Endothelial cell of hepatic sinusoid (primary cell): Measurements from ENCODE around the gene PPP1R15B.

Experiments used
- in situ Hi-C: cut with HindIII; loops from 2 replicates; pipeline ENCODE4 v1.10.0; 2017; ENCODE audit warnings: low sequenced_read_pairs

Gene PPP1R15B

GRCh38 chr1:204411451-204412204, at the start of gene PPP1R15B:
Gene PPP1R15B (minus strand): TSS chr1:204411817. CDS start chr1:204411411, 406 bp downstream.
- in situ Hi-C loops: no loop called here

GRCh38 chr1:204460346-204460745, 48.7 kb upstream of the PPP1R15B start:
- in situ Hi-C loops: no loop called here

DNA sequence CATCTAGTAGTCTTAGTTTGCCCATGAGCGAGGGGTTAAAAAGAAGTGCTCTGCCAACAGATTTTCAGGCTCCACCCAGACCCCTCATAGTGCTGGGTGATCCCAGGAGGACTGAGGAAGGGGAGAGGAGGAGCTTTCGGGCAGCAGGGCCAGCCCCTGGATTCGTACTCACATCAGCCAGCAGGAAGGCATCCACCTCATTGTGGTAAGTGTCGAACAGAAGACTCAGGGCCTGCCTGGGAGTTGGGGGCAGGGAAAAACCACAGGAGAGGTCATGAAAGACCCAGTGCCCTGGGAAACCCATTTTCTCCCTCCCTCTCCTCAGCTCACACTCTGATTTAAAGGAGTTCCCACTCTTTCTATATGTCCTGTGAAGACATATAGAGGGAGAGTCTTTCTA, 48.1 kb upstream of the PPP1R15B start:
- in situ Hi-C loops: no loop called here

DNA sequence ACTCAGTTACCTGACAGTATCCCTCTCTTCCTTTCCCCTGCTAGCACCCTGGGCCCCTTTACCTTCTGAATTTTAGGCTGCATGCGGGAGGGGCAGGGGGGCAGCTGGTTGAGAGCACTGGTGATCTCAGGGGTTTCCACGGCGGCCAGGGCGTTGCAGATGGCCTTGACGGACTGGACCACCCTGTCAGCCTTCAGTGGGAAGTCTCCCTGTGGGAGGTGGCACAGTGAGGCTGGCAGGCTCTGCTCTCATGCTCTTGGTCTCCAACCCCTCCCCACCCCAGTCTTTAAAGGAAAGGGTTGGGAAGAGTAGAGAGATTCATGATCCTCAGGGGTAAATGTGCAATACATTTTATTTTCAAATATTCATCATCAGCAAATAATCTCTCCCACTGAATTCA, 46.0 kb upstream of the PPP1R15B start:
- in situ Hi-C loops: no loop called here

GRCh38 chr1:204456826-204457442, 45.3 kb upstream of the PPP1R15B start:
- in situ Hi-C loops: no loop called here

GRCh38 chr1:204455831-204456145, 44.2 kb upstream of the PPP1R15B start:
- in situ Hi-C loops: no loop called here

DNA sequence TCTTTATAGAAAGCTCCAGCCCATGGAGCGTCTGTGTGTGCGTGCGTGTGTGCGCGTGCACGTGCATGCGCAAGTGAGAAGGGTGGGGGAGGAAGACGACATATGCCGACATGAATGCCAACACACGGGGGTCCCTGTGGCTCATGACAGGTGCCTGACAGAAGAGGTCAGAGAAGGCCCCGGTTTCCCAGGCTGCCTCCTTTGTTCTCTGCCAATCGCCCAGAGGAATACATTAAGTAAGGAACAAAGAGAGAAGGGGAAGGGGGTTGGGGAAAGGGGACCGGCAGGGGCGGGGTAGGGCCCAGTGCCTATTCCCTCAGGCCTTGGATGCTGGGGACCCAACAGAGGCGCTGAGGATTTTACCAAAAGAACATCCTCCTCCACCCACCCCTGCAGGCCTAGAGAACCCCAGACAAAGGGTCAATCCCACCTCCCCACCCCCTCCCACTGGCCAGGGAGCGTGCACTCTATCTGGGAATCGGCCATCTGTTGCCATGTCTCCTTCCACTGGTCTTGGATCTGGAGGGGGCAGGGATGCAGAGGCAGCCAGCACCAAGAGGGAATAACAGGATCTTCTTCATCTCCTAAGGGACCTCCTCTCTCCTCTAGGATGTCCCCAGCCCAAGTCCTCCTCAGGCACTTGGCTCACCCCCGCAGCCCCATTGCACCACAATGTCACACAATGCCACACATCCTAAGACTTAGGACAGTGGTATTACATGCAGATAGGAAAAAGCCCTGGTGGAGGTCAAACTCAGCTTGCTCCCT, 43.6 kb upstream of the PPP1R15B start:
- in situ Hi-C loops: no loop called here

GRCh38 chr1:204454476-204454875, 42.9 kb upstream of the PPP1R15B start:
- in situ Hi-C loops: no loop called here

DNA sequence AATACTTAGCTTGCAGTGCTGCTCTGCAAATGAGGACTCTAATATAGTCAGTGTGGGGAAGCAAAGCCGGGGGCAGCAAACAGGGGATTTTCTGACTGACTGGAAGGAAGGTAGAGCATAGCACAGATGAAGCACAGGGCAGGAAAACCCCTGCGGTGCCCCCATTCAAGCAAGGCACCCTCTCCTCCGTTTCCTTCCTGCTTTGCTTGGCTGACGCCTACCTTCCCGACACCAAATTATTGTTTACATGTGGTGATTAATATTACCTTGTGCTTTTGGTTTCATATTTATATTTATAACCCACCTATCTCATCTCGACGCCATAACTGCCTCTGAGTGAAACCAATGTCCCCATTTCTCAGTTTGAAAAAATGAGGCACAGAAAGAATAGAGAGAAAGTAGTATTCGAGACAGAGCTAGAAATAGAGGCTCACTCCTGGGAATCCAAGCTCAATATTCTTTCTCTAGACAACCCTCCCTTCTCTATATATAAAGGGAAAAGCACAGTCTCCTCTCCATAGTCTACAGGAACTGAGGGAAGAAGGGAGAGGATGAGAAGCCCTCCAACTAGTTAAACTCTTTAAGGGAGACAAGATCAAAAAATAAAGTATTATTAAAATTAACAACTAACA, 41.6 kb upstream of the PPP1R15B start:
- in situ Hi-C loops: no loop called here

DNA sequence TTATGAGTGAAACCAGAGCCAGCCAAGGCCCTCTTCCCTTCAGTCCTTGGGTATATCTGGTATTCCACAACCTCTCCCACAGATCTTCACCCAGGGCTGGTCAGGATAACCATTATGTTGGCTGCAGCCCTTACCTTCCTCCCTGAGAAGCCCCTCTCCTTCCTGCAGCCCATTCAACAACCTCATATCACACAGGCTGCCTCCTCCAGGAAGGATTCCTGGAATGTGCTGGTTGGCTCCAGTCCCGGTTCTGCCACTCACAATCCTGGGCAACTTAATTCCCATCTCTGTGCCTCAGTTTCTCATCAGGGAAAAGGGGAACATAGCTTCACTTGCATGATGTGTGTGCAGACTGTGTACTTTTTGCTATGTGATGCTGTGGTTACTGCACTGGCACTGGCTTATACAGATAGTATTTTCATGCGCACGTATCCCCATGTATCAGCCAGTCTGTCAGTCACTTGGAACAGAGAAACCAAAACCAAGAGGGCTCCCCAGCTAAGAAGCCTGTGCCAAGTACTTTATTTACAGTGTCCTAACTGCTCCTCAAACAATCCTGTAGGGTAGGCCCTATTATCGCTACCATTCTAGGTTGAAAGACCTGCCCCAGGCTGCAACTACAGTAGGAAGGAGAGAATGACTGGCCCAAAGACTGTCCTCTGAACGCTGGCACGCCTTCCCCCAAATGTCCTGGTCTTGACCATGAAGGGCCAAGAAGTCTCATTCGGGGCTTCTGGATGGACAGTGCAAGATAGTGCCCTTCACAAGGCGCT, 39.9 kb upstream of the PPP1R15B start:
- in situ Hi-C loops: no loop called here

GRCh38 chr1:204450461-204451257, 39.0 kb upstream of the PPP1R15B start:
- in situ Hi-C loops: no loop called here

DNA sequence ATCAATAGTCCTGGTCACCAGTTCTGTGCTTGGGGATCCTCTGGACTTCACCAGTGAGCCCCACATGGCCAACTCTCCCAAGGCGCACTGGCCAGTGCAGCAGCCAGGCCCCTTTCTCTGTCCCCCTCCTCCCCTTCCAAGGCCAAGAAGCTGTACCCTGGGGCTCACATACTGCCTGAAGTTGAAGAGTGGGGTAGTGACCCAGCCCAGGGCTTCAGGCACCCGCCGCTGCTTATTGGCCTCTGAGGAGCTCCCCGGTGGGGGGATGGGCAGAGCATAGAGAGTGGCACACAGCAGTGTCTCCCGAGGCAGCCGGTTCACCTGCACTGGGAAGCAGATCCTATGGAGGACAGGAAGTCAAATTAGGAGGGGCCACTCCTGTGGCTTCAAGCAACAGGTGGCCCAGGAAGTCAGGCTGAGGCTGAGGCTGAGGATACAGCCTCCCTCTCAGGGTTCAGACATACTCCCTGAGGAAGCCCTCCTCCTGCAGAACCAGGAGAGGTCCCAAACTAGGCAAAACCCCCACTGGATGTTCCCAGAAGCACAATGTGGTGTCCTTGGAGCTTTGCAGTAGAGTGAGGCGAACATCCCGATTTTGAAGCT, 38.2 kb upstream of the PPP1R15B start:
- in situ Hi-C loops: loop anchor here (5.0 kb wide), 1 partner anchor 53 kb away; no protein-coding TSS in a partner anchor

- in situ Hi-C loops: loop anchor here (5.0 kb wide), 1 partner anchor 53 kb away; no protein-coding TSS in a partner anchor
Measured at GRCh38 chr1:204448991-204449677, 37.5 kb upstream of the PPP1R15B start.

DNA sequence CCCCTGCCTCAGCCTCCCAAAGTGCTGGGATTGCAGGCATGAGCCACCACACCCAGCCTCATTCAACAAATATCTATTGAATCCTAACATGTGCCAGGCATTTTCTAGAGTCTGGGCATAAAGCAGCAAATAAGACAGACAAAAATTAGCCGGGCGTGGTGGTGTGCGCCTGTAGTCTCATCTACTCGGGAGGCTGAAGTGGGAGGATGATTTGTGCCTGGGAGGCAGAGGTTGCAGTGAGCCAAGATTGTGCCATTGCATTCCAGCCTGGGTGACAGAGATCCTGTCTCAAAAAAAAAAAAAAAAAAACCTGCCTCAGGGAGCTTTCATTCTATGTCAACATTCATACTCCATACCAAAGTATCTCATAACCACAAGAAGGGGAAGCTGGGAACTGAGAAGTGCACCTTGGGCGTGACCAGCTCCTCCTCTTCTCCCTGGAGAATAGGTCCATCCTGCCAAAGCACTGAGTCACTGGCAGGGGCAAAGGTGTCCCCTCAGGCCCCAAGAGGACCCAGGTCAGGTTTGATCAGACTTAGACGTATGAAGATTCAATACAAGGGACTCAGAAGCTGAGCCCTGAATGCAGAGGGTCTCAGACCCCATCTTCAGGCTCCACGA, 36.8 kb upstream of the PPP1R15B start:
- in situ Hi-C loops: loop anchor here (5.0 kb wide), 1 partner anchor 54 kb away; no protein-coding TSS in a partner anchor

GRCh38 chr1:204447736-204448135, 36.1 kb upstream of the PPP1R15B start:
- in situ Hi-C loops: loop anchor here (5.0 kb wide), 1 partner anchor 55 kb away; no protein-coding TSS in a partner anchor

DNA sequence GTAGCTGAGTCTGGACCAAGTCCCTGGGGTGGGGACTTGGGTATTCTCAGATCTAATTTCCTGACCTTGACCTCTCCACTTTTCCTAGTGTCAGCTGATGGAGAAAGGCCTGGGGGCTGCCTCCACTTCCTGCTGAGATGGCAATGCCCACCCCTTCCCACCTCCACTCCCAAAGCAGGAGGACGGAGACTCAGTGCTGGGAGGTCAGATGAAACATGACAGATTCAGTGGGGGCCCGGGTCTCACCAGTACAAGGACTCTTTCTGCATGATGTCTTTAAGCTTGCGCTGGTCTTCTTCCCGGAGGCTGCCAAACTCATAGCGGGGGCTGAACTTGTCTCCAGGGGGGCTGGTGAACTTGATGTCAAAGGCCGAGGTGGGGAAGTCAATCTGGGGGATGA, 35.6 kb upstream of the PPP1R15B start:
- in situ Hi-C loops: loop anchor here (5.0 kb wide), 1 partner anchor 55 kb away; no protein-coding TSS in a partner anchor

DNA sequence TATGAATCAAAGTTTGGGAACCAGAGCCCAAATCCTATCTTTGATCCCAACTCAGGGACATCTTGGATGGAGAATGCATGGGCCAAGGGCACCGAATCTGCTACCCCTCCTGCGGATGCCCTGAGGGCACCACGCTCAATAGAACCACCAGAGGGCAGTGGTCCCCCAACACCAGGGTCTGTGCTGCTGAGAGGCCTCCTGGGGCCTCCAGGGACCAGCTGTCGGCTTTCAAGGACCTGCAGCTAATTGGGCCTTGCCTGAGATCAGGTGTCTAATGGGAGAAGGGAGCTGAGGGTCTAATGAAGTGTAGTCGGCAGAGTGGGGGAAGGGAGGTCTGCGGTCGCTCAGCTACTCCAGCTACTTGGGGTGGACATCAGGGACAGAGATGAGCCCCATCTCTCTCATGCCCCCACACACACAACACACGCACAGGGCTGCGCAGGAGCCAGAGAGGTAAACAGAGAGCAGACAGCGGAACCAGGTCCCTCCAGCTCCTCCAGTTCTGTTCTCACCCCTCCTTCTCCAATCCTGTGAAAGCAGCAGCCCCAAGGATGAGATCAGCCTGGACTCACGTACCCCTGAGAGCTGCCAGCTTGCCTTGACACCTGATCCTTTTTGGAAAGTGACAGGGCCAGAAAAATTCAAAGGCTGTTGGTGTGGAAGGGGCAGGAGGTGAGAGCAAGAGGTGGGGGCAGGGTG, 34.9 kb upstream of the PPP1R15B start:
- in situ Hi-C loops: loop anchor here (5.0 kb wide), 1 partner anchor 56 kb away; no protein-coding TSS in a partner anchor
